Stimulated activated CD4-positive, alpha-beta T cell treated with anti-CD3 and anti-CD28 coated beads, Interleukin-2, amount 100 ng/mL, for 24 hours (primary cell): ENCODE measurements around the gene SLAMF1.

ENCODE experiments used
- DNase-seq, 2 donors: peaks; one replicate each; pipeline ENCODE4 v3.0.0-alpha.2; 2020

The SLAMF1 gene

DNA sequence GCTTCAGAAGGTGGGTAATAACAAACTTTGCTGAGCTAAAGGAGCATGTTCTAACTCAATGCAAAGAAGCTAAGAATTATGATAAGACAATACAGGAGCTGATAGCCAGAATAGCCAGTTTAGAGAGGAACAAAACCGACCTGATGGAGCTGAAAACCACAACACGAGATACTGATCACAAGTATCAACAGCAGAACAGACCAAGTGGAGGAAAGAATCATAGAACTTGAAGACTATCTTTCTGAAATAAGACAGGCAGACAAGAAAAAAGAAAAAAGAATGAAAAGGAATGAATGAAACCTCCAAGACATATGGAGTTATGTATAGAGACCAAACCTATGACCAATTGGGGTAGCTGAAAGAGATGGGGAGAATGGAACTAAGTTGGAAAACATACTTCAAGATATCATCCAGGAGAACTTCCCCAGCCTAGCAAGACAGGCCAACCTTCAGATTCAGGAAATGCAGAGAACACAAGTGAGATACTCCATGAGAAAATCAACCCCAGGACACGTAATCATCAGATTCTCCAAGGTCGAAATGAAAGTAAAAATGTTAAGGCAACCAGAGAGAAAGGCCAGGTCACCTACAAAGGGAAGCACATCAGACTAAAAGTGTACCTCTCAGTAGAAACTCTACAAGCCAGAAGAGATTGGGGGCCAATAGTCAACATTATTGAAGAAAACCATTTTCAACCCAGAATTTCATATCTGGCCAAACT is 88.0 kb downstream of the SLAMF1 start:
- no peak for DNase-seq
